GM21576 (cell line): ENCODE measurements around the gene ZNF350.
"Not testable (repeated sequence)": the region's sequence is repeated elsewhere in the genome, so short reads cannot be mapped to it uniquely, and the experiment has no call there.

ENCODE experiments used
- ATAC-seq: cut with Tn5 transposase; IDR thresholded peaks from one replicate; pipeline ENCODE4 v1.9.1; 2021; ENCODE audit warnings: mild to moderate bottlenecking, moderate library complexity; ENCODE audit not compliant: unreplicated experiment

ZNF350 gene

DNA sequence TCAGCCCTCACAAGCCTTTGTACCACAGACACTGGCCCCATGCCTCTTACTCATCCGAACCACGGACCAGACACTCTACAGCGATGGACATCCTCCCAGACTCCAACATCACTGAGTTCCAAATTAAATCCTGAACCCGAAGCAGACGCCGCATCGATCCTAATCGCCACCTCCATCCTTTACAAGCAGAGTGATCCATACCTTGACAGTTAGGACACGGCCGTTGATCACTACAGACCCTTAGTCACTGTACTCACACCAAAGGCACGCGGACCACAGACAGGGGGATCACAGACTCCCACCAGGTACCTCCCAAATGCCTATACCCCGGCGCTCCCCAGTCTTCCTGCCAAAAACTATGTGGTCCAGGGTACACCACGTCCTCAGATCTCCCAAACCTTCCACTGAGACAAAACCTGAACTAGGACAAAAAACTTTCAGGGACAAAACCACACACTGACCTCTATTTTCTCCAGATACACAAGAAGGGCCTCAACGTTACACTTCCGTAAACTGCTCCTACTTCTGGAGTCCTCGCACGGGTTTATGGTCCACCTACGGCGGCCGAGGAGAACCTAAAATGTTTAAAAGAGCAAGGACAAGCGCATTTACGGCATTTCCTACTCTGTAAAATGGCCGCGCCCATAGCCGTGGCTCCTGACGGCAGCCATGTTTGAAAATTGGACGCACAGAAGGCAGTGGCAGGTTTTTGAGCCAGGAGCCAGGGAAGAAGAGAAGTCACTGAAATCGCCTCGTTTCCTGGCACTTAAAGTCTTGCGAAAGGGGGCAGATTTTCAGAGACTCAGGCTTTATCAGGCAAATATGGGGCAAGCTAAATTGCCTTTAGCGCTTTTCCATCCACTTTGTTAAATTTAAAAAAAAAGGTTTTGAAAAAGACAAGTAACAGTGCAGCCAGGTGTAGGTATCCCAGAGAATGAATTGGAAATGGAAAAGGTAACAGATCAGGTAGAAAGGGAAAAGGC lies at the start of gene ZNF350:
Gene ZNF350, minus strand, starts transcription at position 532 of the 983 bp plus-strand sequence. CDS start 12,480 bp downstream, outside the sequence.
- ATAC-seq: peak; percentile 93

DNA sequence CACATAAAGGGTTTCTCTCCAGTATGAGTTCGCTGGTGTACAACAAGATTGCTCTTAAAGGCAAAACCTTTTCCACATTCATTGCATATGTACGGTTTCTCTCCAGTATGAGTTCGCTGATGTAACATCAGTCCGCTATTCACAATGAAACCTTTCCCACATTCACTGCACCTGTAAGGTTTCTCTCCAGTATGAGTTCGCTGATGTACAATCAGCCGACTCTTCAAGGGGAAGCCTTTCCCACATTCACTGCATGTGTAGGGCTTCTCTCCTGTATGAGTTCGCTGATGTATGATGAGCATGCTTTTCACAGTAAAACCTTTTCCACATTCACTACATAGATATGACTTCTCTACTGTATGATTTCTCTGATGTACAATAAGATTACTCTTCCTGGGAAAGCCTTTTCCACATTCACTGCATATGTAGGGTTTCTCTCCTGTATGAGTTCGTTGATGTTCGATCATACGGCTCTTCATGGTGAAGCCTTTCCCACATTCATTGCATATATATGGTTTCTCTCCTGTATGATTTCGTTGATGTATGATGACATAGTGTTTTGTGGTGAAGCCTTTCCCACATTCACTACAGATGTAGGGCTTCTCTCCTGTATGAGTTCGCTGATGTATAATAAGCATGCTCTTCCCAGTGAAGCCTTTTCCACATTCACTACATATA lies 47.5 kb upstream of the ZNF350 start:
- no peak for ATAC-seq

DNA sequence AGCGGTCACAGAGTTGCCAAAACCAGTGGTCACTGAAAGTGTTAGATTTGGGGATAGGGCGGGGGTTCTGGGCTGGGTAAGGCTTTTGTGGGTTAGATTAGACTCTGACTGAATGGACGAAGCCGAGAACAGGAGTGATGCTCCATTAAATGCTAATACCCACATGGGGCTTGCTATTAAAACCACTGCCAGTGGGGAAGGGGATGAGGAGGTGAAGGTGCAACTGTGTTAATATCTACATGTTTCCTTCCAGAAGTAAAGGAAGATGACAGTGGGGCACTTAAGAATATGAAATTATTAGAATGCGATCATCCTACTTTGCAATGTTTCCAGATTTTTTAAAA lies 42.1 kb upstream of the ZNF350 start:
- peak; percentile 19 for ATAC-seq

DNA sequence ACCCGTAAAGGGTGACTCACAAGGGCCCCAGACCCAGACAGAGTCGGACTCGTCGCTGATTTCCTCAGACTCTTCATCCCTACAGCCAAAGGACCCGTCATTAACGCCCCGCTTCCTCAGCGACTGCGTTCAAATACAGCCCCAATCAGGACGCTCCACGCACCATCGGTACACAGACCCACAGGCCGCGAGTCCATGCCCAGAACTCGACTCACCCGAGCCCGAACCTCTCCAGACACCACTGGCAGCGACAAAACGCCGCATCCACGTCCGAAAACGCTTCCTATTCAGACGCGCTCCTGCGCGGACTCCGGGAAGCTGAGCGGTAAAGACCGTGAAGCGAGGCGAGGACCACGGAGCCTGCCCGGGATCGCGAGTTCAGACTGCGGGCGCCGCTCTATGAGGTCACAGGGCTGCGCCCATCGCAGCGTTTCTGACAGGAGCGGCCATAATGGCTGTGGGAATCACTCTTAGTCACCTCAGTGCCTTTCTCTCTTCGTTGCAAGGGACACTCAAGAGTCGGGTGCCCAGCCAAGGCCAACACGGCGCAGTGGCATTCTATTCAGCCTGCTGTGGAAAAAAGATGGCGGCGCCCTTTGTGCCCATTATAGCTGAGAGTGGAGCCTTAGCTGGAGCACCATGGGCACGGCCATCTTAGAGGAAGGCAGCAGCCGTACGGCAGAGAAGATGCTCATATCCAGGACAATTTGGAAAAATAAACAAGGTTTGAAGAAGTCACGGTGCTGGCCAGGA lies 41.6 kb upstream of the ZNF350 start, which contains the start of gene ZNF614:
Gene ZNF614, minus strand, starts transcription at position 353 of the 753 bp plus-strand sequence. CDS start 2,634 bp downstream, outside the sequence.
- peak; percentile 83 for ATAC-seq

DNA sequence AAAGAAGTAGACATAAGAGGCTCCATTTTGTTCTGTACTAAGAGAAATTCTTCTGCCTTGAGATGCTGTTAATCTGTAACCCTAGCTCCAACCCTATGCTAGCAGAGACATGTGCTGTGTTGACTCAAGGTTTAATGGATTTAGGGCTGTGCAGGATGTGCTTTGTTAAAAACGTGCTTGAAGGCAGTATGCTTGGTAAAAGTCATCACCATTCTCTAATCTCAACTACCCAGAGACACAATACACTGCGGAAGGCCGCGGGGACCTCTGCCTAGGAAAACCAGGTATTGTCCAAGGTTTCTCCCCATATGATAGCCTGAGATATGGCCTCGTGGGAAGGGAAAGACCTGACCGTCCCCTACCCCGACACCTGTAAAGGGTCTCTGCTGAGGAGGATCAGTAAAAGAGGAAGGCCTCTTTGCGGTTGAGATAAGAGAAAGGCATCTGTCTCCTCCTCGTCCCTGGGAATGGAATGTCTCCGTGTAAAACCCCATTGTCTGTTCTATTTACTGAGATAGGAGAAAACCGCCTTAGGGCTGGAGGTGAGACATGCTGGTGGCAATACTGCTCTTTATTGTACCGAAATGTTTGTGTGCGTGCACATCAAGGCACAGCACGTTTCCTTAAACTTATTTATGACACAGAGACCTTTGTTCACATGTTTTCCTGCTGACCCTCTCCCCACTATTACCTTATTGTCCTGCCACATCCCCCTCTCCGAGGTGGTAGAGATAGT lies 39.8 kb upstream of the ZNF350 start:
- ATAC-seq: not testable (repeated sequence)

DNA sequence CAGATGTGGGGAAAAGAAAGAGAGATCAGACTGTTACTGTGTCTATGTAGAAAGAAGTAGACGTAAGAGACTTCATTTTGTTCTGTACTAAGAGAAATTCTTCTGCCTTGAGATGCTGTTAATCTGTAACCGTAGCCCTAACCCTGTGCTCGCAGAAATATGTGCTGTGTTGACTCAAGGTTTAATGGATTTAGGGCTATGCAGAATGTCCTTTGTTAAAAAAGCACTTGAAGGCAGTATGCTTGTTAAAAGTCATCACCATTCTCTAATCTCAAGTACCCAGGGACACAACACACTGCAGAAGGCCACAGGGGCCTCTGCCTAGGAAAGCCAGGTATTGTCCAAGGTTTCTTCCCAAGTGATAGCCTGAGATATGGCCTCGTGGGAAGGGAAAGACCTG lies 37.8 kb upstream of the ZNF350 start:
- not testable (repeated sequence) for ATAC-seq

DNA sequence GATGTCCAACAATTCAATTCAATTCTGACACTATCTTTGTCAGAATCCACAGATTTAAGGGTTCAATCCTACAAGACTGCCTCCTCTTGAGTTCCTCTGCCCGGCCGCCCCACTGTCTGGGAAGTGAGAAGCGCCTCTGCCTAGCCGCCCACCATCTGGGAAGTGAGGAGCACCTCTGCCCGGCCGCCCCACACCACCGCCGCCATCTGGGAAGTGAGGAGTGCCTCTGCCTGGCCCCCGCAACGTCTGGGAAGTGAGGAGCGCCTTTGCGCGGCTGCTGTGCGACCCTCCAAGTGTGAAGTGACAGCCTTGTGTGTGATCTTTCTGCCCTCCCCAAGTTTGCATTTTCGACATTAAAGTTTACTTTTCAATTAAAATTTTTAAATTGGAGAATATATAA lies 35.6 kb upstream of the ZNF350 start:
- ATAC-seq: no peak

DNA sequence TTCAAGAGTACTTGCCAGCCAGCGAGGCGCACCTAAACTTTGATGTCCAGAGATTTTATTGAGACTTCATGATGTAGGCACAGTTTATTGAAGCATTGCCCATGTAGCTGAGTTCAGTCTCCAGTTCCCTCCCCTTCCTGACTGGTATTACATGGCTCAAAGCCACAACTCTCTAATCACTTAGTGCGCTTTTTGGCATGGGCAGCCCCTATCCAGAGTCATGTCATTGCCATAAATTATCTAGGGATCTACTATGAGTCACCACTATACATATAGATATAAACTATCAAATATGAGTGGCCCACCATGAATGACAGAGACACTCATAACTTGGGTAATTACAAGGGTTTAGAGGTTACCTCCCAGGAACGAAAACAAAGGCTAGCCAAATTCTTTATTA lies 33.9 kb upstream of the ZNF350 start:
- no peak for ATAC-seq

DNA sequence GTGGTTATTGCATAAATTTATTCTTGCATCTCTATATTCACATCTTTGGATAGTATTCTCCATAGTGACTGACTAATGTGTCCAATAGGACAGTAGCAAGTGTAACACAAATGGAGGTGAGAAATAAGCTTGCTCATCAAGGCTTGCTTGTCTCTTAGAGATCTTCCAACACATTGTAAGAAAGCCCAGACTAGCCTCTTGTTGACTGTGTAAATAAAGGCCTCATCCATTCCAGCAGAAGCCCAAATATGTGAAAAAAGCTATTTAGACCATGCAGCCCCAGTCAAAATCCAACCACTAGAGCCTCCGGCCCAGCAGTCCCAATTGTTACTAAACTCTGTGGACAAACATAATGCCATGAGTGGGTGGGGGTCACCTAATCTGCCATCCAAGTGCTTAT lies 24.0 kb upstream of the ZNF350 start:
- no peak for ATAC-seq

DNA sequence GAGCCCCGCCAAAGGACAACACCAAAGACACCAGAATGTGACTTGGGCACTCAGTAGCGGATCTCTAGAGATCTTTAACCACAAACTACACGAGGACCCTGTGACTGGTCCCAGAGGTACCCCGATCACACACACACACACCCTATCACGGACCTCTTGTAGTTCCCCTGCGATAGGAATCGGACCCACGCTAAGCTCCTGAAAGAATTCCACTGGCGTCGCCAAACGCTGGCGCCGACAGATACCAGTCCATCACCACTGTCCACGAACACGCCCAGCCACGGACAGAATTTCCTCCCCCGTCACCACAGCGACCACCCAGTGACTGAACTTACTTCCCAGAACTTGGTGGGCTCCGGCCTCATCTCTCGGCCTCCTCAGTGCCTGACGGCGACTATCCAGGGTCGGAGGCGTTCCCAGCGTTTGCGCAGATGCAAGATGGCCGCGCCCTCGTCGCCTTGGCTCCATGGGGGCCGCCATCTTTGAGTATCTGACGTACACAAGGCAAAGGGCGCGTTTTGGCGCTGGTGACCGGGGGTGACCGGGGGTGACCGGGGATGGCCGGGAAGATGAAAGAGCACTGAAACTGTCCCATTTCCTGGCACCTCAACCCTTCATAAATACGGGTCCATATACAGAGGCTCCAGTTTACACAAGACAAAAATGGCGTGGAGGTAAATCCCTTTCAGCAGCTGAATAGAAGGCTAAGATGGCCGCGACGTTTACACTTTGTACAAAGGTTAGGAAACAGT lies 21.3 kb upstream of the ZNF350 start, which contains the start of gene ZNF615:
Gene ZNF615, minus strand, starts transcription at position 406 of the 752 bp plus-strand sequence. CDS start 4,500 bp downstream, outside the sequence.
- peak; percentile 84 for ATAC-seq

DNA sequence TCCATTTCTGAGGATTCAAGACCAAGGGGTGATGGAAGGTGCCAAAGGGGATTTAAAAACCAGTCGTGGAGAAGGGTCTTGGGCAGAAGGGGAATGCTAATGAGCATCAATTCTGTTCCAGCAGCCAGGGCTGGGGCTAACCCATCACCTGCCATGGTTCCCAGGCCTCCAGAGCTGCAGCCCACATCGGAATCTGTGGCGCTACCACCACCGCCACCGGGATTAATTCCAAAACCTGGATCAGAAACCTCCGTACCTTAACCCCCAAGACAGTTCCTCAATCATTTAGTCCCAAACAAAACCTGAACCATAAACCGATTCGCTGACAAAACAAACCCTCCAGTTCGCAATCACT lies 20.8 kb upstream of the ZNF350 start:
- ATAC-seq: no peak

DNA sequence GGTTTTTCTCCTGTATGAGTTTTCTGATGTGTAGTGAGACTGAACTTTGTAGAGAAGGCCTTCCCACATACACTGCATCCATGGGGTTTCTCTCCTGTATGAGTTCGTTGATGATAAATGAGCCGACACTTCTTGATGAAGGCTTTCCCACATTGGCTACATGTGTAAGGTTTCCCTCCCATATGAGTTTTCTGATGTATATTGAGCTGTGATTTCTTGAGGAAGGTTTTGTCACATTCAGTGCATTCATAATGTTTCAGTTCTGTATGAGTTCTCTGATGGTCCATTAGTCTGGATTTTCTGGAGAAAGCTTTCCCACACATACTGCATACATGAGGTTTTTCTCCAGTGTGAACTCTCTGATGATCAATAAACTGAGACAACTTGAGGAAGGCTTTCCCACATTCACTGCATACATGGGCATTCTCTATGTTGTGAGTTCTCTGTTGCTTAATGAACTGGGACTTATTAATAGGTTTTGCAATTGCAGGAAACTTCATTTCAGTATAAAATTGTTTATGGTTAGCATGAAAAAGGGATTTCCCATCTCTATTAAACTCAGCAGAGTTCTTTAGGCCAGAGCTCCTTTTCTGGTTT lies 7.5 kb upstream of the ZNF350 start:
- ATAC-seq: no peak

DNA sequence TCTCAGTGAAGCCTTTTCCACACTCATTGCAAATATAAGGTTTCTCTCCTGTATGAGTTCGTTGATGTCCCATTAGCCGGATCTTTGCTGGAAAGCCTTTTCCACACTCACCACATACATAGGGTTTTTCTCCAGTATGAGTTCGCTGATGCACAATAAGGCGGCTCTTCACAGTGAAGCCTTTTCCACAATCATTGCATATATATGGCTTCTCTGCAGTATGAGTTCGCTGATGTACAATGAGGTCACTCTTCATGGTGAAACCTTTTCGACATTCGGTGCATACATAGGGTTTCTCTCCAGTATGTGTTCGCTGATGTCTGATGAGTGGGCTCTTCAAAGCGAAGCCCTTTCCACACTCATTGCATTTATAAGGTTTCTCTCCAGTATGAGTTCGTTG lies 6.8 kb upstream of the ZNF350 start:
- ATAC-seq: no peak

DNA sequence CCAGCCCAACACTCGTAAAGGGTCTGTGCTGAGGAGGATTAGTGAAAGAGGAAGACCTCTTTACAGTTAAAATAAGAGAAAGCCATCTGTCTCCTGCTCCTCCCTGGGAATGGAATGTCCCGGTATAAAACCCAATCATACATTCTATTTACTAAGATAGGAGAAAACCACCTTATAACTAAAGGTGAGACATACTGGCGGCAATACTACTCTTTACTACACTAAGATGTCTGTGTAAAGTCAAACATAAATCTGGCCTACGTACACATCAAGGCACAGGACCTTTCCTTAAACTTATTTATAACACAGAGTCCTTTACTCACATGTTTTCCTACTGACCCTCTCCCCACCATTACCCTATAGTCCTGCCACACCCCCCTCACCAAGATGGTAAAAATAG lies 3.3 kb downstream of the ZNF350 start:
- ATAC-seq: no peak

DNA sequence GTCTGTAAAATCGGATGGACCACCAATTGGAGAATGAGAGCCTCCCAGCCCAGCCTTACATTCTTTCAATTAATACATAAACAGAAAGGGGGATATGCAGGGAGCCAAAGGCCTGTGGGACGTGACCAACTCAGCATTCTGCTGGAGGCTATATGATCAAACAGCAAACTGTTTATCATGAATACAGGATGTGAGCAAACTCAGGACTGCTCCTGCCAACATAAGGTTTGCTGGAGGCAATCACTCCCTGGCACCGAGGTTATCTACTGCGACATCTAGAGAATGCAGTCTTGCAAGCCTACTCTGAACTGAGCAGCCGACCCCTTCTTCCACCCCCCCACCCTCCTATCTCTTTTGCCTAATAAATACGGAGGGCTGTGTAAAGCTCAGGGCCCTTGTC lies 5.7 kb downstream of the ZNF350 start:
- ATAC-seq: not testable (repeated sequence)

DNA sequence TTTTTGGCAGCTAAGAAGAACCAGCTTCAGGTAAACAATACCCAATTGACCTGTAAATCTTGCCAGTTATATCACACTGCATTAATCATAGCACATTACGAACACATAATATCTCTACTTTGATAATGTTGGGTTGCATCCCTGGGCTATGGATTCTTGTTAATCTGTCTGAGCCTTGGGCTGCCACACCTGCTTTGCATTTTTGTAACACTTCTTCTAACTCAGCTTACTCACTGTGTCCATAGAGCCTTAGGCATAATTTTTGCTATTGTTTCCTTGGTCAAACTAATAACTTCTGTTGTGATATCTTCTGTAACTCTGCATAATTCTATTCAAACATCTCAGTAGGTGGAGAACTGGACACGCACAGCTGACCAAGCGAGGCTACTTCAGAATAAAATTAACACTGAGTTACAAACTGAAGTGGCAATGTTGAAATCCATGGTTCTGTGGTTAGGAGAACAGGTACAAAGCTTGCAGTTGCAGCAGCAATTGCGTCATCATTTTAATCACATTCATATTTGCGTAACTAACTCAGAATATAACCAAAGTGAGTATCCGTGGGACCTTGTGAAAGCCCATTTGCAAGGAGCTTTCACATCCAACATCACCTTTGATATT lies 6.4 kb downstream of the ZNF350 start:
- no peak for ATAC-seq

DNA sequence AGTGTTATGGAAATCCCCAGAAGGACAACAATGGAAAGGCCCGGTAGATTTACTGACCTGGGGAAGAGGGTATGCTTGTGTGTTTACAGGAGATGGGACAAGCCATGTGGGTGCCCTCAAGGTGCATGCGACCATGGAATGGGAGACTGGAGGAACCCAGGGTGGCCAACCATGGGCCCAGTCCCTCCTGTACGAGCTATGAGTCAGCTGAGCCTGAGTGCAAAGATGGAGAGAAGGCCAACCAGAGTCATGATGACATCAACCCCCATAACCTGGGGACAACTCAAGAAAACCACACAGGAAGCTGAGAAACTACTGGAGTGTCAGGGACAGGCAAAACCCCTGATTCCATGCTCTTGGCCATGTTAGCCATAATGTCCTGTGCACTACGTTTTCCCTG lies 7.8 kb downstream of the ZNF350 start:
- ATAC-seq: no peak

DNA sequence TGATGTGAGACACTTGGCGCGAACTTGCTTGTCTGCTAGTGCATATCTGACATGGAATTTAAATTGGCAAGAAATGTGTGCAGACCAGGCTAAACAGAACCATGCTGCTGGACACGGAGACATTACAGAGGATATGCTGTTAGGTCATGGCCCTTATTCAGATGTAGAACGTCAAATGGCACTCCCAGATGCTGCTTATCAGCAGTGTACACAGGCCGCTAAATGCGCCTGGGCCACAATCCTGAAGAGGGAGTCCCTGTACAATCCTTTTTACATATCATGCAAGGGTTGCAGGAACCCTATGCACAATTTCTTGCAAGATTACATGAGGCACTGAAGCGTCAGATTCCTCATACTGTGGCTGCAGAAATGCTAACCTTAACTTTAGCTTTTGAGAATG lies 9.3 kb downstream of the ZNF350 start:
- no peak for ATAC-seq

DNA sequence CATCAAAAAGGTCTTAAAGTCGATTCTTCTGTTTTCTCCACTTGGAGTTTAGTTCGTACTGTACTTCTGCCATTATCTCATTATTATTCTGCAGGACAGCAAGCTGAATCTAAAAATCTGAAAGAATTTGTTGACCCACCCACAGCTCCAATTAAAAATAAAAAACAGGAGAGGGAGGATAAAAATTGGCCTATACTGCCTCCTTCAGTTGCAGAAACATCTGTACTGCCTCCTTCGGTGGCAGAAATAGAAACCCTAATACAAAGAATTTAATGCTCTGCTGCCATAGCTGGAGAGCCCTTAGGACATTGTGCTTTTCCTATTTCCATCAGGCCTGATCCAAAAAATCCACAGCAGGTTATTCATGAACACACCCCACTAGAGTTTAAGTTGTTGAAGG lies 9.8 kb downstream of the ZNF350 start:
- ATAC-seq: no peak
